HepG2 (cell line): ENCODE results near the gene VWA3A. TPM values are rescaled to one million over a fixed set of nuclear protein-coding genes. Genes with fewer than 3 reads are reported as not detected.
A peak's percentile ranks its signal among the peaks of the same experiment; 100 is the strongest.

Experiments
- ATAC-seq: fragments of 200-7000 bp; cut with Tn5 transposase; 3 replicates; pipeline ENCODE4 v1.9.1; 2020; ENCODE audit warnings: mild to moderate bottlenecking, moderate library complexity
- BruUV-seq: library from RNA; stranded (reverse); fragments of 400-500 nt; replicated peaks from 2 replicates; lab custom pipeline; 2021; lab: Mats Ljungman, UMichigan
- CTCF ChIA-PET: fragments of 300-600 bp; formaldehyde crosslinking; extraction: SDS; loops from one replicate; lab custom pipeline; 2021; ENCODE audit warnings: low total read pairs, inconsistent platforms, low intra/inter-chr PET ratio; lab: Yijun Ruan, JAX
- POLR2A ChIA-PET: fragments of 350-600 bp; sonication (Branson Sonifier 250); formaldehyde crosslinking; loops from one replicate; lab custom pipeline; 2020; ENCODE audit warnings: antibody characterized with exemption, inconsistent platforms; lab: Yijun Ruan, JAX
- DNase-seq: peaks from one replicate; pipeline ENCODE4 v3.0.0-alpha.2; 2015; ENCODE audit warnings: low spot score
- FAIRE-seq: peaks from 3 replicates; lab custom pipeline; 2011; peaks lifted over from hg19 to GRCh38; lab: Jason Lieb, UNC
- H2AFZ ChIP-seq: one replicate; pipeline ENCODE4 v1.6.1; 2011; ENCODE audit warnings: low read length, inconsistent platforms
- H3K27ac ChIP-seq: fragments of 300-600 bp; 3 replicates; pipeline ENCODE4 v1.8.0; 2011; ENCODE audit warnings: mixed run types, mild to moderate bottlenecking, mixed read lengths, low read length, inconsistent platforms; ENCODE audit not compliant: insufficient read depth; ENCODE audit errors: extremely low read length
- H3K27me3 ChIP-seq, 2 experiments: fragments of 200-600 bp in 1 of 2; 2 replicates in 1 of 2; 3 replicates in 1 of 2; pipeline versions ENCODE4 v1.6.0 to v1.8.0; 2011; ENCODE audit warnings: low read length in 2 of 2, mild to moderate bottlenecking in 2 of 2, moderate library complexity in 2 of 2, inconsistent platforms in 1 of 2; ENCODE audit not compliant: insufficient read depth in 2 of 2, control insufficient read depth in 1 of 2
- H3K36me3 ChIP-seq, 2 experiments: fragments of 200-600 bp in 1 of 2; replicated peaks in 1 of 2; 2 replicates in 1 of 2; 3 replicates in 1 of 2; pipeline versions ENCODE4 v1.5.1 to v1.8.0; 2011; ENCODE audit warnings: low read length in 2 of 2, inconsistent platforms in 1 of 2; ENCODE audit not compliant: insufficient read depth in 2 of 2, control insufficient read depth in 1 of 2
- H3K4me1 ChIP-seq: 2 replicates; pipeline ENCODE4 v1.5.1; 2012; ENCODE audit warnings: low read length, inconsistent platforms; ENCODE audit not compliant: insufficient read depth
- H3K4me2 ChIP-seq: 2 replicates; pipeline ENCODE4 v1.6.0; 2011; ENCODE audit warnings: low read depth, low read length, inconsistent platforms
- H3K4me3 ChIP-seq, 3 experiments: fragments of 200-600 bp in 1 of 3; sonication (generic), shearing (Covaris generic) in 1 of 3; replicated peaks in 1 of 3; 2 replicates each; pipeline ENCODE4 v1.5.1; 2011 to 2016; ENCODE audit warnings: low read length in 3 of 3, inconsistent platforms in 2 of 3, low read depth in 2 of 3, mild to moderate bottlenecking in 2 of 3, control low read depth in 1 of 3, mixed read lengths in 1 of 3; ENCODE audit not compliant: insufficient read depth in 1 of 3
- H3K79me2 ChIP-seq: one replicate; pipeline ENCODE4 v1.6.1; 2011; ENCODE audit warnings: low read length, inconsistent platforms; ENCODE audit not compliant: insufficient read depth
- H3K9ac ChIP-seq: 2 replicates; pipeline ENCODE4 v1.6.0; 2011; ENCODE audit warnings: mild to moderate bottlenecking, low read depth, low read length, inconsistent platforms; ENCODE audit not compliant: insufficient read depth
- H3K9me3 ChIP-seq: 2 replicates; pipeline ENCODE4 v1.5.1; 2012; ENCODE audit warnings: mild to moderate bottlenecking, low read length
- H4K20me1 ChIP-seq: 2 replicates; pipeline ENCODE4 v1.6.0; 2011; ENCODE audit warnings: inconsistent platforms, mild to moderate bottlenecking, low read length, moderate library complexity; ENCODE audit not compliant: insufficient read depth
- CAMTA2 ChIP-seq: sonication (generic); formaldehyde crosslinking; IDR thresholded peaks from 2 replicates; pipeline ENCODE4 v1.4.0; 2020; ENCODE audit warnings: mild to moderate bottlenecking, missing genetic modification reagents, borderline replicate concordance
- ERF ChIP-seq: IDR thresholded peaks from 2 replicates; pipeline ENCODE4 v1.6.1; 2018; ENCODE audit warnings: missing biosample characterization, missing genetic modification reagents
- GATAD1 ChIP-seq: IDR thresholded peaks from 2 replicates; pipeline ENCODE4 v1.6.1; 2016; ENCODE audit warnings: missing genetic modification reagents, missing compliant biosample characterization
- HCFC1 ChIP-seq: fragments of 150-350 bp; IDR thresholded peaks from 2 replicates; pipeline ENCODE4 v1.6.1; 2014; ENCODE audit warnings: low read depth, low read length
- IKZF4 ChIP-seq: sonication (generic); formaldehyde crosslinking; IDR thresholded peaks from 2 replicates; pipeline ENCODE4 v1.5.1; 2020; ENCODE audit warnings: borderline replicate concordance, mild to moderate bottlenecking, low read depth, missing genetic modification reagents; ENCODE audit errors: not compliant biosample characterization
- ISL2 ChIP-seq: sonication (generic); formaldehyde crosslinking; IDR thresholded peaks from 2 replicates; pipeline ENCODE4 v1.5.0; 2020; ENCODE audit warnings: missing genetic modification reagents
- MATR3 ChIP-seq: sonication (generic); formaldehyde crosslinking; IDR thresholded peaks from 2 replicates; pipeline ENCODE4 v1.4.0; 2020; ENCODE audit warnings: missing genetic modification reagents
- NFATC3 ChIP-seq: sonication (generic); formaldehyde crosslinking; IDR thresholded peaks from 2 replicates; pipeline ENCODE4 v1.5.1; 2020; ENCODE audit warnings: mild to moderate bottlenecking, missing genetic modification reagents
- PCBP2 ChIP-seq: fragments of 200-400 bp; formaldehyde crosslinking; optimal IDR thresholded peaks from 2 replicates; pipeline ENCODE3; 2018; ENCODE audit warnings: low read length, low read depth; ENCODE audit not compliant: poor library complexity, severe bottlenecking
- SKIL ChIP-seq: sonication (generic); formaldehyde crosslinking; IDR thresholded peaks from 2 replicates; pipeline ENCODE4 v1.8.0; 2022; ENCODE audit warnings: missing genetic modification reagents, mild to moderate bottlenecking, moderate library complexity, borderline replicate concordance
- TBL1XR1 ChIP-seq: fragments of 150-350 bp; IDR thresholded peaks from 2 replicates; pipeline ENCODE4 v1.6.1; 2014; ENCODE audit warnings: borderline replicate concordance, low read length; ENCODE audit not compliant: partially characterized antibody
- ZFYVE20 ChIP-seq: sonication (generic); formaldehyde crosslinking; IDR thresholded peaks from 2 replicates; pipeline ENCODE4 v1.8.0; 2023; ENCODE audit warnings: low read depth, mild to moderate bottlenecking, moderate library complexity, missing genetic modification reagents, borderline replicate concordance
- ZKSCAN1 ChIP-seq: fragments of 150-350 bp; IDR thresholded peaks from 2 replicates; pipeline ENCODE4 v1.6.1; 2014; ENCODE audit warnings: low read length
- ZKSCAN8 ChIP-seq: IDR thresholded peaks from 2 replicates; pipeline ENCODE4 v1.6.1; 2016; ENCODE audit warnings: borderline replicate concordance, missing genetic modification reagents, missing compliant biosample characterization
- ZNF260 ChIP-seq: sonication (generic); formaldehyde crosslinking; IDR thresholded peaks from 2 replicates; pipeline ENCODE4 v1.4.0; 2020; ENCODE audit warnings: missing genetic modification reagents, low read depth, mild to moderate bottlenecking, borderline replicate concordance
- ZNF280B ChIP-seq: sonication (generic); formaldehyde crosslinking; IDR thresholded peaks from 2 replicates; pipeline ENCODE4 v1.5.0; 2020; ENCODE audit warnings: missing genetic modification reagents, mild to moderate bottlenecking, borderline replicate concordance
- ZNF564 ChIP-seq: sonication (generic); formaldehyde crosslinking; IDR thresholded peaks from 2 replicates; pipeline ENCODE4 v1.8.1; 2023; ENCODE audit warnings: mild to moderate bottlenecking, missing genetic modification reagents
- ZNF607 ChIP-seq: sonication (generic); formaldehyde crosslinking; IDR thresholded peaks from 2 replicates; pipeline ENCODE4 v1.5.1; 2020; ENCODE audit warnings: missing genetic modification reagents, mild to moderate bottlenecking, borderline replicate concordance
- ZNF713 ChIP-seq: sonication (generic); formaldehyde crosslinking; IDR thresholded peaks from 2 replicates; pipeline ENCODE4 v1.4.0; 2020; ENCODE audit warnings: mild to moderate bottlenecking, missing genetic modification reagents
- ZSCAN22 ChIP-seq: sonication (generic); formaldehyde crosslinking; IDR thresholded peaks from 2 replicates; pipeline ENCODE4 v1.4.0; 2020; ENCODE audit warnings: mild to moderate bottlenecking, missing genetic modification reagents
- ZSCAN30 ChIP-seq: sonication (generic); formaldehyde crosslinking; IDR thresholded peaks from 2 replicates; pipeline ENCODE4 v1.5.0; 2020; ENCODE audit warnings: mild to moderate bottlenecking, missing genetic modification reagents
- in situ Hi-C: cut with HindIII; loops from 2 replicates; pipeline ENCODE4 v1.10.0; 2017; ENCODE audit warnings: low pct_unique_long_range_greater_than_20kb; ENCODE audit not compliant: extremely low pct_ligation_motif_present
- intact Hi-C: fragments of 100-400 bp; cut with micrococcal nuclease; formaldehyde crosslinking; loops from one replicate; pipeline ENCODE4 v1.10.0; 2022; ENCODE audit not compliant: unreplicated experiment
- polyA plus RNA-seq, 8 experiments: library from polyadenylated mRNA; depleted of rRNA in 3 of 8; stranded (reverse) in 7 of 8; unstranded in 1 of 8; fragments of >200 nt; fragmentation: Illumina TruSeq in 4 of 8; extraction: Trizol in 4 of 8; gene quantifications; 2 replicates each; pipeline versions ENCODE4 v1.2.1 to v1.2.3, GENCODE V29; 2011 to 2016; ENCODE audit warnings: low read depth in 4 of 8, missing spikeins in 1 of 8, mixed read lengths in 1 of 8; ENCODE audit not compliant: insufficient read depth in 1 of 8
- total RNA-seq, 5 experiments: library from RNA; depleted of rRNA; stranded (reverse); fragments of >200 nt; fragmentation: Illumina TruSeq; extraction: Trizol; gene quantifications; 2 replicates each; pipeline ENCODE4 v1.2.3, GENCODE V29; 2016; ENCODE audit warnings: low read depth in 1 of 5

Gene VWA3A
- total and polyA plus RNA-seq, 2 of the 13 experiments (the other 11 are each of a cell fraction or from before 2014, with no cell fraction given): 0.03 to 0.07 TPM

GRCh38 chr16:22194707-22195444, 102.5 kb downstream of the VWA3A start (continued):
- TF ChIP-seq ZKSCAN1 (peak; percentile 83), CAMTA2 (CRISPR knock-in tag) (0 out of 2 replicates have a peak, but pooled peaks have one; percentile 45), GATAD1 (CRISPR knock-in tag) (no peak), MATR3 (CRISPR knock-in tag) (no peak)

- H3K27ac ChIP-seq: no peak overlapping the region
- H3K9ac ChIP-seq: no peak overlapping the region
- H3K4me1 ChIP-seq: peaks cover 78% of the 10 kb centered on the region
- no peaks in the 10 kb centered on the region for H3K79me2 ChIP-seq
- intact Hi-C loops: loop anchor here (1.0 to 5.0 kb wide), 2 partner anchors 102 to 177 kb away; partner anchors contain the start of genes CDR2 and POLR3E
- peak overlapping the region; percentile 30; the same call in 1 of the 2 replicates for H3K4me2 ChIP-seq
- H4K20me1 ChIP-seq: no peaks in the 10 kb centered on the region
- H3K27me3 ChIP-seq: no peaks in the 10 kb centered on the region; a peak in 2 of 5 replicates
- no peak for DNase-seq
- BruUV-seq: no TSS peak
- H3K4me3 ChIP-seq: no peak overlapping the region
- no peak for ATAC-seq
- FAIRE-seq: no peak
- no peaks in the 10 kb centered on the region; a peak in 1 of 5 replicates for H3K36me3 ChIP-seq
- in situ Hi-C loops: loop anchor here (5.0 kb wide), 1 partner anchor 102 kb away; the partner anchor contains the start of gene POLR3E
- ChIA-PET CTCF (interaction anchor here (1.3 to 2.5 kb wide), 4 partner anchors 10 to 105 kb away, joined by 3 to 20 read pairs (median 5); partner anchors contain the start of gene POLR3E), POLR2A (interaction anchor here (7.3 kb wide), 1 partner anchor 103 kb away, joined by 68 read pairs; the partner anchor contains the start of gene POLR3E)
- H2AFZ ChIP-seq: no peak overlapping the region
- no peaks in the 10 kb centered on the region for H3K9me3 ChIP-seq
- TF ChIP-seq ZNF713 (CRISPR knock-in tag): no peak
- no peak for TF ChIP-seq IKZF4 (CRISPR knock-in tag)
- TF ChIP-seq PCBP2: peak; percentile 66
- 0 out of 2 replicates have a peak, but pooled peaks have one; percentile 15 for TF ChIP-seq NFATC3 (CRISPR knock-in tag)
- 0 out of 2 replicates have a peak, but pooled peaks have one; percentile 88 for TF ChIP-seq ZSCAN30 (CRISPR knock-in tag)
- no peak for TF ChIP-seq TBL1XR1
- no peak for TF ChIP-seq ZKSCAN8 (CRISPR knock-in tag)
- no peak for TF ChIP-seq ZNF280B (CRISPR knock-in tag)
- no peak for TF ChIP-seq ZFYVE20 (CRISPR knock-in tag)
- no peak for TF ChIP-seq SKIL (CRISPR knock-in tag)
- TF ChIP-seq ZNF564 (CRISPR knock-in tag): no peak
- TF ChIP-seq ZNF607 (CRISPR knock-in tag): no peak
- no peak for TF ChIP-seq ZNF260 (CRISPR knock-in tag)
- TF ChIP-seq ZSCAN22 (CRISPR knock-in tag): no peak
- TF ChIP-seq ERF: no peak
- no peak for TF ChIP-seq HCFC1
- TF ChIP-seq ISL2 (CRISPR knock-in tag): no peak
Observed at GRCh38 chr16:22195445-22195694, 103.0 kb downstream of the VWA3A start.
